Testis (tissue), 3 donors: Measurements from ENCODE around the gene TAF1. TPM values are rescaled to one million over a fixed set of nuclear protein-coding genes. Genes with fewer than 3 reads are reported as not detected.
"Not testable (repeated sequence)": the region's sequence is repeated elsewhere in the genome, so short reads cannot be mapped to it uniquely, and the experiment has no call there.

ENCODE experiments used
- DNase-seq: peaks from one replicate; pipeline ENCODE4 v3.0.0-alpha.2; 2019
- H3K27ac ChIP-seq, 2 donors: fragments of 200-600 bp; sonication (generic); one replicate each; pipeline ENCODE4 v1.5.1; 2019
- H3K27me3 ChIP-seq: fragments of 200-600 bp; sonication (generic); one replicate; pipeline ENCODE4 v1.5.1; 2019
- H3K36me3 ChIP-seq: fragments of 200-600 bp; sonication (generic); one replicate; pipeline ENCODE4 v1.5.1; 2017; ENCODE audit warnings: low read depth; ENCODE audit errors: missing control alignments
- H3K4me1 ChIP-seq: fragments of 200-600 bp; sonication (generic); one replicate; pipeline ENCODE4 v1.5.1; 2019
- H3K4me3 ChIP-seq, 2 donors: fragments of 200-600 bp; sonication (generic); one replicate each; pipeline ENCODE4 v1.5.1; 2017 to 2019
- H3K9me3 ChIP-seq: fragments of 200-600 bp; sonication (generic); one replicate; pipeline ENCODE4 v1.5.1; 2017
- CTCF ChIP-seq, 3 experiments: fragments of 450-650 bp in 2 of 3; fragments of 200-600 bp in 1 of 3; sonication (generic) in 1 of 3; IDR thresholded peaks; one replicate each; pipeline ENCODE4 v1.5.1; 2016 to 2019; ENCODE audit warnings: antibody characterized with exemption in 3 of 3, mild to moderate bottlenecking in 2 of 3, moderate library complexity in 1 of 3
- POLR2A ChIP-seq: fragments of 450-650 bp; IDR thresholded peaks from one replicate; pipeline ENCODE4 v1.6.1; 2017; ENCODE audit warnings: antibody characterized with exemption, mild to moderate bottlenecking, moderate library complexity
- WGBS, 2 donors: methylation state at CpG; one replicate each; pipeline ENCODE4 v1.1.5; 2018; 5-methylcytosine and 5-hydroxymethylcytosine counted together
- intact Hi-C: fragments of 100-400 bp; cut with DNase I; formaldehyde crosslinking; loops from one replicate; pipeline ENCODE4 v1.15.1; 2023; ENCODE audit warnings: low total_unique reads
- polyA plus RNA-seq: library from polyadenylated mRNA; stranded (reverse); fragments of 350-450 nt; fragmentation: Illumina TruSeq; extraction: RNeasy Lipid Tissue Mini Kit (QIAGEN cat#74804); gene quantifications from one replicate; pipeline ENCODE4 v1.2.3, GENCODE V29; 2014; ENCODE audit warnings: low read depth, low replicate concordance; ENCODE audit not compliant: insufficient read depth
- total RNA-seq, 2 donors: library from RNA; depleted of rRNA; stranded (reverse); fragments of >200 nt; gene quantifications; one replicate each; pipeline ENCODE4 v1.2.3, GENCODE V29; 2016

Gene TAF1
- total and polyA plus RNA-seq, 3 donors from 2014 or later, result 21.4 to 78.4 (median 74.9) TPM

GRCh38 chrX:71450433-71451106 lies 84.4 kb downstream of the TAF1 start:
- Histone ChIP-seq H3K4me3 (no peak overlapping the region), H3K9me3 (no peaks in the 10 kb centered on the region), H3K36me3 (no peaks in the 10 kb centered on the region), H3K27me3 (no peaks in the 10 kb centered on the region), H3K27ac (no peak overlapping the region), H3K4me1 (no peaks in the 10 kb centered on the region)
- TF ChIP-seq POLR2A, result no peak
- intact Hi-C loops, result no loop called here
- DNase-seq, result no peak
- WGBS, 2 donors, result 94% methylated on average over 2 of the region's 2 CpGs; no CpG with 5 or more reads in 1 of the 2 donors

- H3K9me3 ChIP-seq, H3K4me1 ChIP-seq, H3K27me3 ChIP-seq, H3K36me3 ChIP-seq, H3K27ac ChIP-seq, H3K4me3 ChIP-seq, intact Hi-C loops, DNase-seq: not testable (repeated sequence)
- WGBS, 2 donors, result 89 to 92% methylated on average over 3 to 4 of the region's 6 CpGs
Measured at GRCh38 chrX:71451518-71451917, 85.4 kb downstream of the TAF1 start.

GRCh38 chrX:71453056-71453455 lies 86.9 kb downstream of the TAF1 start:
- Histone ChIP-seq H3K9me3 (no peaks in the 10 kb centered on the region), H3K4me3 (no peak overlapping the region), H3K27ac (no peak overlapping the region), H3K27me3 (no peaks in the 10 kb centered on the region), H3K36me3 (no peaks in the 10 kb centered on the region), H3K4me1 (no peaks in the 10 kb centered on the region)
- TF ChIP-seq CTCF (IDR thresholded peaks at IDR 0.05) (no peak), POLR2A (no peak)
- intact Hi-C loops, result no loop called here
- no peak for DNase-seq
- 89 to 94% methylated on average over 2 to 4 of the region's 4 CpGs for WGBS, 2 donors

- no peaks in the 10 kb centered on the region for H3K4me1 ChIP-seq
- TF ChIP-seq CTCF (IDR thresholded peaks at IDR 0.05) (no peak), POLR2A (no peak)
- no peak overlapping the region for H3K27ac ChIP-seq
- no peaks in the 10 kb centered on the region for H3K36me3 ChIP-seq
- WGBS, 2 donors, result 48 to 63% methylated on average over 3 of the region's 3 CpGs
- H3K9me3 ChIP-seq, result no peaks in the 10 kb centered on the region
- no peak for DNase-seq
- no peaks in the 10 kb centered on the region for H3K27me3 ChIP-seq
- H3K4me3 ChIP-seq, result no peak overlapping the region
- intact Hi-C loops, result no loop called here
Measured at GRCh38 chrX:71454222-71454621, 88.1 kb downstream of the TAF1 start.

GRCh38 chrX:71458866-71459265 lies 92.7 kb downstream of the TAF1 start:
- Histone ChIP-seq H3K27me3 (no peaks in the 10 kb centered on the region), H3K27ac (no peak overlapping the region), H3K36me3 (no peaks in the 10 kb centered on the region), H3K4me3 (no peak overlapping the region), H3K9me3 (no peaks in the 10 kb centered on the region), H3K4me1 (no peaks in the 10 kb centered on the region)
- intact Hi-C loops, result no loop called here
- WGBS, 2 donors, result 93 to 98% methylated on average over 6 of the region's 6 CpGs
- TF ChIP-seq POLR2A, result no peak
- no peak for TF ChIP-seq CTCF (IDR thresholded peaks at IDR 0.05)
- DNase-seq, result no peak

GRCh38 chrX:71464968-71465367 lies 98.8 kb downstream of the TAF1 start:
- Histone ChIP-seq H3K36me3 (no peaks in the 10 kb centered on the region), H3K27me3 (no peaks in the 10 kb centered on the region), H3K4me3 (no peak overlapping the region), H3K27ac (no peak overlapping the region), H3K9me3 (no peaks in the 10 kb centered on the region), H3K4me1 (no peaks in the 10 kb centered on the region)
- no peak for DNase-seq
- intact Hi-C loops, result no loop called here
- TF ChIP-seq POLR2A, result no peak
- TF ChIP-seq CTCF (IDR thresholded peaks at IDR 0.05), result no peak
